Uterus (tissue), 2 donors: ENCODE results near the gene ALKBH6.

Source experiments
- CTCF ChIP-seq, 4 experiments: fragments of 200-600 bp in 2 of 4; fragments of 450-650 bp in 2 of 4; sonication (generic) in 2 of 4; IDR thresholded peaks; one replicate each; pipeline ENCODE4 v1.5.1; 2016 to 2019; ENCODE audit warnings: antibody characterized with exemption in 4 of 4, mild to moderate bottlenecking in 2 of 4, moderate library complexity in 1 of 4
- POLR2A ChIP-seq, 2 donors: fragments of 450-650 bp; IDR thresholded peaks; one replicate each; pipeline ENCODE4 v1.6.1; 2016; ENCODE audit warnings: antibody characterized with exemption in 2 of 2, mild to moderate bottlenecking in 1 of 2, moderate library complexity in 1 of 2

GRCh38 chr19:36027696-36028095 is 13.7 kb upstream of the ALKBH6 start:
- no peak for TF ChIP-seq POLR2A (IDR thresholded peaks at IDR 0.05)
- no peak for TF ChIP-seq CTCF (IDR thresholded peaks at IDR 0.05)
